Measurements from ENCODE around the gene DCTN4.

DNA sequence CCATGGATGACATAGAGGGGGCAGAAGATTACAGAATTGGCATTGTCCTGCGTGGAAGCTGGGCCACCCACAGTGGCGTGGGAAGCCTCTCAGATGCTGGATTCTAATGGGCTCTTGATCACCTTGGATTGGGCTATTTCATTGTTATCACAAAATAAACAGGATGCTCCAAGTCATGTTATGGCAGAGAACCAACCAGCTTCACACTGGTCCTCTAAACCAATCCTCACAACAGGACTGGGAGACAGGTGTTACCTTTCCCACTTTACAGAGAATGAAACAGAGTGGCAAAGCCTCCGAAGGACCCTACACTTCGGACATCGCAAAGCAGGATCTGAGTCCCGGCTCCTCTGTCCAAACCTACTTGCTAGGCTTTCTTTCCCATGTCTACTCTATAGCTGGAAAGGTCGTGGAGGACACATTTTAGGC, 19.3 kb upstream of the DCTN4 start:
- TF ChIP-seq, protein P1, sequence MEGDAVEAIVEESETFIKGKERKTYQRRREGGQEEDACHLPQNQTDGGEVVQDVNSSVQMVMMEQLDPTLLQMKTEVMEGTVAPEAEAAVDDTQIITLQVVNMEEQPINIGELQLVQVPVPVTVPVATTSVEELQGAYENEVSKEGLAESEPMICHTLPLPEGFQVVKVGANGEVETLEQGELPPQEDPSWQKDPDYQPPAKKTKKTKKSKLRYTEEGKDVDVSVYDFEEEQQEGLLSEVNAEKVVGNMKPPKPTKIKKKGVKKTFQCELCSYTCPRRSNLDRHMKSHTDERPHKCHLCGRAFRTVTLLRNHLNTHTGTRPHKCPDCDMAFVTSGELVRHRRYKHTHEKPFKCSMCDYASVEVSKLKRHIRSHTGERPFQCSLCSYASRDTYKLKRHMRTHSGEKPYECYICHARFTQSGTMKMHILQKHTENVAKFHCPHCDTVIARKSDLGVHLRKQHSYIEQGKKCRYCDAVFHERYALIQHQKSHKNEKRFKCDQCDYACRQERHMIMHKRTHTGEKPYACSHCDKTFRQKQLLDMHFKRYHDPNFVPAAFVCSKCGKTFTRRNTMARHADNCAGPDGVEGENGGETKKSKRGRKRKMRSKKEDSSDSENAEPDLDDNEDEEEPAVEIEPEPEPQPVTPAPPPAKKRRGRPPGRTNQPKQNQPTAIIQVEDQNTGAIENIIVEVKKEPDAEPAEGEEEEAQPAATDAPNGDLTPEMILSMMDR (IDR thresholded peaks at IDR 0.05; ENCODE audit: poor library complexity): no peak
- no peak for TF ChIP-seq EZH2phosphoT487 (IDR thresholded peaks at IDR 0.05; ENCODE audit: low read depth, severe bottlenecking, unreplicated experiment)

All from hepatocyte (in vitro differentiated cells).